ENCODE data around the gene COL27A1. TPM values are rescaled to one million over a fixed set of nuclear protein-coding genes. Genes with fewer than 3 reads are reported as not detected.
A peak's percentile ranks its signal among the peaks of the same experiment; 100 is the strongest.

COL27A1 gene
- total and polyA plus RNA-seq, 5 donors from 2014 or later: 0.30 TPM; not detected in 4

DNA sequence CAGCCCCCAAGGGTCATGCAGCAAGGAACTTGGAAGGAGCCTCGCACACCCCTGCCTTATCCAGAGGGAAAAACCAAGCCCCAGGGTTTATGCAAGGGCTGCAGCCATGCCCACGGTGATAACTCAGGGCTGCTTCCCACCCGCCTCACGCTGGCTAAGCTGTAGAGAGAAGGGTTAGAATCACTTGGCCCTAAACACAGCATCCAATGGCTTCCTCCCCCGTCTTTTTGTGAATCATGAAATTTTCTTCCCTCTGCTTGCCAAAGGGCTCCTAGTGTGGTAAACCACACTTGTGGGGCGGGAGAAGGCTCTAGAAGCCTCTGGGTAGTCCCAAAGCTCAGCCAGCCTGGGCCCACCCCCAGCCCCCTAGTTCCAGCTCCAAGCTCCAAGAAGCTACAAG is 111.6 kb downstream of the COL27A1 start:
- Histone ChIP-seq H3K9me3 (ENCODE audit: control insufficient read depth in 2 of 2, low read length in 2 of 2) (no peaks in the 10 kb centered on the region), H3K4me3 (ENCODE audit: low read depth, low read length) (no peak overlapping the region), H3K4me1 (ENCODE audit: control insufficient read depth, insufficient read depth, low read length, poor library complexity, severe bottlenecking) (no peaks in the 10 kb centered on the region), H3K27ac (ENCODE audit: insufficient read depth, low read length, poor library complexity, severe bottlenecking) (no peak overlapping the region), H3K36me3 (ENCODE audit: control insufficient read depth, insufficient read depth, low read length) (no peaks in the 10 kb centered on the region), H3K27me3 (ENCODE audit: control insufficient read depth, insufficient read depth, low read length) (no peaks in the 10 kb centered on the region)
- H3K4me3 Mint-ChIP-seq: no peak overlapping the region
- DNase-seq (no peak), ATAC-seq (ENCODE audit: low read depth in 2 of 2) (no peak)
- H3K27me3 Mint-ChIP-seq: peaks cover 10% of the 10 kb centered on the region
- no peaks in the 10 kb centered on the region for H3K36me3 Mint-ChIP-seq
- no peaks in the 10 kb centered on the region for H3K9me3 Mint-ChIP-seq
- H3K27ac Mint-ChIP-seq: no peak overlapping the region
- no peaks in the 10 kb centered on the region for H3K4me1 Mint-ChIP-seq

DNA sequence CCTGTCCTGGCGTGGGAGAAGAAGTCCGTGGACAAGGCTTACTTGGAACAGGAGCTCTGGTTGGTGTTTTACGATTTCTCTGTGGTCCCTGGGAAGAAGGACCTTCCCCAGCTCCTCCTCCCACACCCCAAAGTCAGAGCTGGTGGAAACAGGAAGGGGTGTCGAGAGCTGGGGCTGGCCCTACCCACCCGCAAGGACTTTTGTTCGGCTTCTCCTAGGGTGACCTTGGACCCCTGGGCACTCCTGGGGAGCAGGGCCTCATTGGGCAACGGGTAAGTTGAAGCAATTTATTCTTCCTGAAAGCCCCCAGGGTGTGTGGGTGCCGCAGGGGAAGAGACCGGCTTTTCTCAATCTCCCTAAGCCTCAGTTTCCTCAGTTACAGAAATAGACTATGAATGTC is 113.7 kb downstream of the COL27A1 start:
- peaks cover 0 to 2% (median 0%) of the 10 kb centered on the region in 7 donors for H3K9me3 Mint-ChIP-seq
- Histone ChIP-seq H3K4me3 (ENCODE audit: low read depth, low read length) (no peak overlapping the region), H3K27ac (ENCODE audit: insufficient read depth, low read length, poor library complexity, severe bottlenecking) (no peak overlapping the region), H3K4me1 (ENCODE audit: control insufficient read depth, insufficient read depth, low read length, poor library complexity, severe bottlenecking) (no peaks in the 10 kb centered on the region), H3K9me3 (ENCODE audit: control insufficient read depth in 2 of 2, low read length in 2 of 2) (no peaks in the 10 kb centered on the region), H3K27me3 (ENCODE audit: control insufficient read depth, insufficient read depth, low read length) (no peaks in the 10 kb centered on the region), H3K36me3 (ENCODE audit: control insufficient read depth, insufficient read depth, low read length) (no peaks in the 10 kb centered on the region)
- no peaks in the 10 kb centered on the region for H3K4me1 Mint-ChIP-seq
- no peaks in the 10 kb centered on the region for H3K36me3 Mint-ChIP-seq
- no peak overlapping the region for H3K27ac Mint-ChIP-seq
- no peak overlapping the region for H3K4me3 Mint-ChIP-seq
- H3K27me3 Mint-ChIP-seq: peaks cover 10% of the 10 kb centered on the region
- ATAC-seq (ENCODE audit: low read depth in 2 of 2) (no peak), DNase-seq (no peak)

DNA sequence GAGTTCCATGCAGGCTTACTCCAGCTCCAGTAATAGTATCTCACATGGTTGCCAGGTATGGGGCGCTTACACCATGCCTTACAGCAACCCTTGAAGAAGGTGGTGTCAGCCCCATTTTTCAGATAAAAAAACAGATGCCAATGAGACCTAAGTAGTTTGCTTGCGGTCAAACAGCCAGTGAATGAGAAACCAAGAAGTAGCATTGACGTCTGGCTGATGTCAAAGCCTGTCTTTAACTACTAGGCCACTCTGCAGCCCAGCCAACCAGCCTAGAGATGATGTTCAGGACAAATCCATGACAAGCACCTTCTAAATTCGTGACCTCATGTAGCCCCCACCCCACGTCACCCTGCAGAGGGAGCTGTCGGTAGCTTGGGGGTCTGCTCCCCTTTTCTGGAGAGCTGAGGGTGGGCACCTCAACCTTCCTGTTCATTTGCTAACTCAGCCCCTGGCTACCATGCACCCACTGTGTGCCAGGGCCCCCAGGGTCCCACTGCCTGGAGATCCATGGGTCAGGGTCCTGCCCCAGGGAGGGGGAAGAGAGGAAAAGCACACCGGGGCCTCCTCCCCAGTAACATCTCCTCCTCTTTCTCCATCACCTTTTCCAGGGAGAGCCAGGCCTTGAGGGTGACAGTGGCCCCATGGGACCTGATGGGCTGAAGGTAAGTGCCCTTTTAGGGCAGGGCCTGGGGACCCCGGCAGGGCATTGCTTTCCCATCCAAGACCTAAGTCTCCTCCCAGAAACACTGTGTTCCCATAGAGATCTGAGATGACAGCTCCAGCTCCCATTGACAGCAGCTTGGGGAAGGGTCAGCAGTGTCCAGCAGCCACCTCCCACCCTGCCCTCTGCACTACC is 115.0 kb downstream of the COL27A1 start:
- ATAC-seq (ENCODE audit: low read depth in 2 of 2) (no peak), DNase-seq (no peak)
- H3K4me3 Mint-ChIP-seq: no peak overlapping the region
- no peaks in the 10 kb centered on the region for H3K4me1 Mint-ChIP-seq
- H3K27me3 Mint-ChIP-seq: peaks cover 10% of the 10 kb centered on the region
- Histone ChIP-seq H3K4me3 (ENCODE audit: low read depth, low read length) (no peak overlapping the region), H3K36me3 (ENCODE audit: control insufficient read depth, insufficient read depth, low read length) (no peaks in the 10 kb centered on the region), H3K27me3 (ENCODE audit: control insufficient read depth, insufficient read depth, low read length) (no peaks in the 10 kb centered on the region), H3K27ac (ENCODE audit: insufficient read depth, low read length, poor library complexity, severe bottlenecking) (no peak overlapping the region), H3K4me1 (ENCODE audit: control insufficient read depth, insufficient read depth, low read length, poor library complexity, severe bottlenecking) (no peaks in the 10 kb centered on the region), H3K9me3 (ENCODE audit: control insufficient read depth in 2 of 2, low read length in 2 of 2) (no peaks in the 10 kb centered on the region)
- no peaks in the 10 kb centered on the region for H3K36me3 Mint-ChIP-seq
- H3K27ac Mint-ChIP-seq: no peak overlapping the region
- peaks cover 0 to 2% (median 0%) of the 10 kb centered on the region in 7 donors for H3K9me3 Mint-ChIP-seq

DNA sequence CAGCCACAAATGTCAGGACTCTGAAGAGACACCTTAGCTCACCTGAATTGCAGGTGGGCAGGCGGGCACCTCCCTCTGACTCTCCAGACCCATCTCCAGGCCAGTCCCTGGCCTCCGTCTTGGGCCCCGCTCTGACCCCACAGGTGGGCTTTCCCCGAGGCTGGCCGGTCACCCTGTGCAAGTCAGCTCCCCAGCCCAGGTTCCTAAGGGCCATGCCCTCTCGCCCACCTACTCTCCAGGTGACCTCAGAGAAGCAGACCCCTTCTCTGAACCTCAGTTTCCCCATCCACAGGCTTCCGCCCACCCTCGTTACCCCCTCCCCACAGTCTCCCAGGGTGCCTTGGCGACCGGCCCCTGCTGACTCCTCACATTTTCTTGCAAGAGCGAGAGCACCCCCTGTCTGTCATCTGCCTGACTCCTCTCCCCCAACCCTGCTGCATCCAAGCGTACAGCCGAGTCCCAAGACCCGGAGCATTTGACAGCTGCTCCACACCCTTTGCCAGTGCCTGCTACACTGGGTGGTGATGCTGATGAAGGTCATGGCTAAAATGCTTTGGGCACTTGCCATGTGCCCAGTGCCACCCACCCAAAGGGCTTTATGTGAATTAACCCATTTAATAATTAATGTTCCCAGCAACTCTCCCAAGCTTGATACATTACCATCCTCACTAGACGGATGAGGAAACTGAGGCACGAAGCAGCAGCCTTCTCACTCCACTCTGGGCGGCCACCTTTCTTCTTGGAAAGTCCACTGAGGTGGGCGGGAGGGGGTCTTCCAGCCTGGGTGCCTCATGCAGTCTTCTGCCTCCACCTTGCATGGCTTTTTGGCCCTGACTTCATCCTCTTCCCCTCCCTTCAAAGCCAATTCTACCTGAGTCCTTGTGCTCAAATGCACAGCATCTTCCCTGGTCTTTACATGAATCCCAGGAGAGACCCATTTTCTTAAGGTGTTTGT is 116.5 kb downstream of the COL27A1 start:
- H3K4me3 ChIP-seq (ENCODE audit: low read depth, low read length): no peak overlapping the region
- Mint-ChIP-seq H3K9me3 (peaks cover 0 to 2% (median 0%) of the 10 kb centered on the region in 7 donors), H3K27me3 (peaks cover 4% of the 10 kb centered on the region), H3K4me3 (no peak overlapping the region), H3K4me1 (no peaks in the 10 kb centered on the region), H3K27ac (no peak overlapping the region), H3K36me3 (no peaks in the 10 kb centered on the region)
- H3K36me3 ChIP-seq (ENCODE audit: control insufficient read depth, insufficient read depth, low read length): no peaks in the 10 kb centered on the region
- no peaks in the 10 kb centered on the region for H3K27me3 ChIP-seq (ENCODE audit: control insufficient read depth, insufficient read depth, low read length)
- no peaks in the 10 kb centered on the region for H3K9me3 ChIP-seq (ENCODE audit: control insufficient read depth in 2 of 2, low read length in 2 of 2)
- ATAC-seq (ENCODE audit: low read depth in 2 of 2): no peak
- no peaks in the 10 kb centered on the region for H3K4me1 ChIP-seq (ENCODE audit: control insufficient read depth, insufficient read depth, low read length, poor library complexity, severe bottlenecking)
- DNase-seq: no peak
- no peak overlapping the region for H3K27ac ChIP-seq (ENCODE audit: insufficient read depth, low read length, poor library complexity, severe bottlenecking)

DNA sequence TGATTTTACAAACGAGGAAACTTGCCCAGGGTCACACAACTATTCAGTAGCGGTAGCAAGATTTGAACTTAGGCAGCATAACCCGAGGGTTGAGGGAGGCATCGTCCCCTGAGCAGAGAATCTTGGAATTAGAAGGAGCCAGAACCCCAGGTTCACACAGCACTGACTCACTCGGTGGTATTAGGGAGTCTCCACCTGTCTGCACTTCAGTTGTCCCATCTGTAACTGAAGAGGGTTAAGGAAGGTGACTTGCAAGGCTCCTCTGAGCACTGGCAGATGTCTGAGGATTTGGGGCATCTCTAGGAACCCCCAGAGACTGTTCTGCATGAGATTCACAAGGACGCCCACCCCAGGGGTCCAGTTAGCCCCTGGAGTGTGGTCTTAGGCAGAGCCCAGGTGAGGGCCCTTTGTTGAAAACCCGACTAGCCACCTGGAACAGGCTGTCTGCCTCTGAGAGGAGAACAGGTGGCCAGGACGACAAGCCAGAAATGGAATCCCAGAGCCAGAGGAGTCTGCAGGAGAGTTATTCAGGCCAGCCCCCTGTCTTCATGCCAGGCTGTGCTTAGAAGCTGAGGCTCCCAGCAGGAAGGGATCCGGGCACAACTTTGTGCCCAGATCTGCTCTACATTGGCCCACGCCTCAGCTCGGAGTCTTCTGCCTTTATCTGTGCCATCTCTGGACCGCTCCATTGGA is 117.5 kb downstream of the COL27A1 start:
- DNase-seq (no peak), ATAC-seq (ENCODE audit: low read depth in 2 of 2) (no peak)
- Histone ChIP-seq H3K9me3 (ENCODE audit: control insufficient read depth in 2 of 2, low read length in 2 of 2) (no peaks in the 10 kb centered on the region), H3K4me3 (ENCODE audit: low read depth, low read length) (no peak overlapping the region), H3K4me1 (ENCODE audit: control insufficient read depth, insufficient read depth, low read length, poor library complexity, severe bottlenecking) (no peaks in the 10 kb centered on the region), H3K27me3 (ENCODE audit: control insufficient read depth, insufficient read depth, low read length) (no peaks in the 10 kb centered on the region), H3K36me3 (ENCODE audit: control insufficient read depth, insufficient read depth, low read length) (no peaks in the 10 kb centered on the region), H3K27ac (ENCODE audit: insufficient read depth, low read length, poor library complexity, severe bottlenecking) (no peak overlapping the region)
- H3K27me3 Mint-ChIP-seq: peaks cover 4% of the 10 kb centered on the region
- no peak overlapping the region for H3K4me3 Mint-ChIP-seq
- H3K9me3 Mint-ChIP-seq: peaks cover 0 to 2% (median 0%) of the 10 kb centered on the region in 7 donors
- no peak overlapping the region for H3K27ac Mint-ChIP-seq
- no peaks in the 10 kb centered on the region for H3K36me3 Mint-ChIP-seq
- H3K4me1 Mint-ChIP-seq: no peaks in the 10 kb centered on the region

DNA sequence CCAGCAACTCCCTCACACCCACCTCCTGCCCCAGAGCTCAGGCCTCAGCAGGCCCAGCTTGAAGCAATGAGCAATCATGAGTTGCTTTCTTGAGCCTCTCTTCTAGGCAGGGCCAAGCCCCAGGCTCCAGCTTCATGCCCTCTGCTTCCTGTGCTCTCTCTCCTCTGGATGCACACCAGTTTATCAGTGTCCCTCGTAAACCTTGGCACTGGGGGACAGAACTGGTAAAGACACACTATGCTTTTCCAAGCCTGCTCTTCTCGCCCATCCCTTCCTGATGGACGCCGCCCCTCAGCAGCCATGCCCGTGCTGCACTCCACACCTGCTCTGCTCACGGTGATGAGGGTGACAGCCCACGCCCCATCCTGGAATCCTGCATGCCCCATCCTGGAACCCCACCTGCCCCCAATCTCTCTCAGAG is 118.1 kb downstream of the COL27A1 start:
- H3K4me3 Mint-ChIP-seq: no peak overlapping the region
- no peak for DNase-seq
- H3K4me1 Mint-ChIP-seq: no peaks in the 10 kb centered on the region
- Histone ChIP-seq H3K4me3 (ENCODE audit: low read depth, low read length) (no peak overlapping the region), H3K27me3 (ENCODE audit: control insufficient read depth, insufficient read depth, low read length) (no peaks in the 10 kb centered on the region), H3K9me3 (ENCODE audit: control insufficient read depth in 2 of 2, low read length in 2 of 2) (no peaks in the 10 kb centered on the region), H3K36me3 (ENCODE audit: control insufficient read depth, insufficient read depth, low read length) (no peaks in the 10 kb centered on the region), H3K27ac (ENCODE audit: insufficient read depth, low read length, poor library complexity, severe bottlenecking) (no peak overlapping the region), H3K4me1 (ENCODE audit: control insufficient read depth, insufficient read depth, low read length, poor library complexity, severe bottlenecking) (no peaks in the 10 kb centered on the region)
- H3K27ac Mint-ChIP-seq: peak overlapping the region in 1 of 3 donors; percentile 32
- H3K27me3 Mint-ChIP-seq: peaks cover 3% of the 10 kb centered on the region
- peaks cover 0 to 2% (median 0%) of the 10 kb centered on the region in 7 donors for H3K9me3 Mint-ChIP-seq
- no peak for ATAC-seq (ENCODE audit: low read depth in 2 of 2)
- no peaks in the 10 kb centered on the region for H3K36me3 Mint-ChIP-seq

DNA sequence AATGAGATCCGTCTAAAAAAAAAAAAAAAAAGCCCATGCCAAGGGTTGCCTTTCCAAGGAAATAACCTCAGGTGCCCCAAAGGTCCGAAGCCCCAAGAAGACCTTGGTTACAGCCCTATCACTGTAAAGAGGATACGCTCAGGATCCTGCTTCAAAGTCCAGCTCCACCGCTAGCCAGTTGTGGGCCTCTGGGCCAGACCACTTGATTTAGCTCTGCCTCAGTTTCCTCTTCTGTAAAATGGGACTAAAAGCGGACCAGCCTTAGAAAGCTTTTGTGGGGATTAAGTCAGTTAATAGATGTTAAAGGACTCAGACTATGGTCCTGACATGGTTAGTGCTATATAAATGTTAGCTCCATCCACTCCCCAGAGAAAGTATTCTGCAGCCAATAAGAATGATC is 118.9 kb downstream of the COL27A1 start:
- DNase-seq: no peak
- Mint-ChIP-seq H3K36me3 (no peaks in the 10 kb centered on the region), H3K27me3 (peaks cover 3% of the 10 kb centered on the region), H3K27ac (no peak overlapping the region), H3K4me3 (no peak overlapping the region), H3K9me3 (peaks cover 0 to 2% (median 0%) of the 10 kb centered on the region in 7 donors), H3K4me1 (no peaks in the 10 kb centered on the region)
- no peak for ATAC-seq (ENCODE audit: low read depth in 2 of 2)
- no peaks in the 10 kb centered on the region for H3K36me3 ChIP-seq (ENCODE audit: control insufficient read depth, insufficient read depth, low read length)
- no peak overlapping the region for H3K4me3 ChIP-seq (ENCODE audit: low read depth, low read length)
- H3K27ac ChIP-seq (ENCODE audit: insufficient read depth, low read length, poor library complexity, severe bottlenecking): no peak overlapping the region
- H3K9me3 ChIP-seq (ENCODE audit: control insufficient read depth in 2 of 2, low read length in 2 of 2): no peaks in the 10 kb centered on the region
- H3K4me1 ChIP-seq (ENCODE audit: control insufficient read depth, insufficient read depth, low read length, poor library complexity, severe bottlenecking): no peaks in the 10 kb centered on the region
- H3K27me3 ChIP-seq (ENCODE audit: control insufficient read depth, insufficient read depth, low read length): no peaks in the 10 kb centered on the region
